Activated CD4-positive, alpha-beta T cell treated with anti-CD3 and anti-CD28 coated beads for 4 hours (primary cell): ENCODE results near the gene CTDSPL2.
"Not testable (repeated sequence)": the region's sequence is repeated elsewhere in the genome, so short reads cannot be mapped to it uniquely, and the experiment has no call there.

ENCODE experiments used
- DNase-seq, 2 donors: peaks; one replicate each; pipeline ENCODE4 v3.0.0-alpha.2; 2020

CTDSPL2 gene

GRCh38 chr15:44542596-44542995, 115.2 kb downstream of the CTDSPL2 start:
- DNase-seq: no peak

DNA sequence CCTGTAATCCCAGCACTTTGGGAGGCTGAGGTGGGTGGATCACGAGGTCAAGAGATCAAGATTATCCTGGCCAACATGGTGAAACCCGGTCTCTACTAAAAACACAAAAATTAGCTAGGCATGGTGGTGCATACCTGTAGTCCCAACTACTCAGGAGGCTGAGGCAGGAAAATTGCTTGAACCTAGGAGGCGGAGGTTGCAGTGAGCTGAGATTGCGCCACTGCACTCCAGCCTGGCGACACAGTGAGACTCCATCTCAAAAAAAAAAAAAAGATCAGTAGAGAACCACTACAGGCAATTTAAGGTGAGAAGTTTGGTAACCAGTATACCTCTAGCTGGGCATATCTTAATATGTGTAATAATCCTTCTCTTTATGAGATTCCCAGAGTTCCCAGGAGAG, 117.3 kb downstream of the CTDSPL2 start:
- not testable (repeated sequence) for DNase-seq

DNA sequence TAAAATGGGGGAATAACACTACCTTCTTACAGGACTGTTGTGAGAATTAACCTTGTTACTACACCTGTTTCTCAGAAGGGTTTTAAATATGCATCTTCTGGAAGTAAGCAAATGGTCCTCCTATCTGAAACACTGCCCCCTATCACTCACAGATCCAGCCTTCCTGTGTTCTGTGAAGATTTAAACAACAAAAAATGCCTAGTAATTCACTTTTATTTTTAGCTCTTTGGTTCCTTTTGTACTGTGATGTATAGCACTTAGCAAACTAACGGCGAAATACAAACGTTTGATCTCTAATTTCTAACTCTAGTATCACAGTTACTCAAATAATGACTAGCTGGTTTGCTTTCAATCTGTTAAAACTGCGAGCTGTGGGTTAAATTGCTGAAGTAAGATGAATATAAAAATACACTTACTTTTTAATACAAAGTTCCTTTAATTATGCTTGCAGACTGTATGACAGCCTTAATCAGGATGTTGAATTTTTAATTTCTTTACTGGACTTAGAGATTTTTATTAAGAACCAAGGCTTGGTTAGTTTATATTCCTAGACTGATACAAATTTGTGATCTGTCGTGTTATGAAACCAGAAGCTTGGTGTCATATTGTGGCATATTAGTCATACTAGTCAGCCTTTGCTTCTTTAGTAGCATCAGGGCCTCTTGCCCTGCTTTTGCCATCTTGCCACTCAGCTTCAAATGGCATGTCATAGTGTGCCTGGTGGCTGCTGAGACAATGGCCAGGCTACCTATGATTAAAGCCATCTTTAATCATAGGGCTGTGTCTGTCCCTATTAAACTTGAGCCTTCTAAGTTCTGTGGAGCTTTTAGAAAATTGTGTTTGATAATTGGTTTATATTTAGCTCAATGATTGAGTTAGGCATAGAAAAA, 118.7 kb downstream of the CTDSPL2 start:
- DNase-seq: peak; percentile 15 to 22

DNA sequence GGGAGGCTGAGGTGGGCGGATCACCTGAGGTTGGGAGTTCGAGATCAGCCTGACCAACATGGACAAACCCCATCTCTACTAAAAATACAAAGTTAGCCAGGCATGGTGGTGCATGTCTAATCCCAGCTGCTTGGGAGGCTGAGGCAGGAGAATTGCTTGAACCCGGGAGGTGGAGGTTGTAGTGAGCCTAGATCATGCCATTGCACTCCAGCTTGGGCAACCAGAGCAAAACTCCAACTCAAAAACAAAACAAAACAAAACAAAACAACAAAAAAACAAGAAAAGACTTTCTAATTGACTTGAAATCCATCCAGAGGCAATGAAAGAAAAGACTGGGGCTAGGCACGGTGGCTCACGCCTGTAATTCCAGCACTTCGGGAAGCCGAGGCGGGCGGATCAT, 121.7 kb downstream of the CTDSPL2 start:
- DNase-seq: not testable (repeated sequence)

DNA sequence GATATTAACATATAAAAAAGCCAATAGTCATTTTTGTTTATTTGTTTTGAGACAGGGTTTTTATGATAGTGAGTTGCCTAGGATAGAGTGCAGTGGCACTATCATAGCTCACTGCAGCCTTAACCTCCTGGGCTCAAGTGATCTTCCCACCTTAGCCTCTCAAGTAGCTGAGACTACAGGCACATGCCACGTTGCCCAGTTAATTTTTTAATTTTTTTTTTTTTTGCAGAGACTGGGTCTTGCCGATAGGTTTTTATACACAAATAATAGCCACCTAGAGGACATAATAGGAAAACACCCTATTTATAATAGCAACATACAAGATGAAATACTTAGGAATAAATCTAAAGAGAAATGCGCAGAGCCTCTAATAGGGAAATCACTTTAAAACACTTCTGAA, 122.8 kb downstream of the CTDSPL2 start:
- no peak for DNase-seq

DNA sequence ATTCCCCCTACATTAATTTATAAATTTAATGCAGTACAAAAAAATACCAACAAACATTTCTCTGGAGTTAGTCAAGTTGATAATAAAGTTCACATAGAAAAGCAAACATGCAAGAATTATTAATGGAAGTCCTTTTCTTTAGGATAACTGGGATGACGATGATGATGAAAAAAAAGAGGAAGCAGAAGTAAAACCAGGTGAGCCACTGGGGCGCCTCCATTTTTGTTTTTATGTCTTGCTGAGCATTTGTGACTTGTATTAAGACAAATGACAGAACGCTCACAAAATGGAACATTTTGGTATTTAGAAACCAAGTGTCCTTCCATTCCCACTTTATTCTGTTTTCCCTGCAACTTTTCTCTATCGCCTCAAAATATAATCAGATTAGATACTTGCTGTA, 123.3 kb downstream of the CTDSPL2 start:
- DNase-seq: no peak

DNA sequence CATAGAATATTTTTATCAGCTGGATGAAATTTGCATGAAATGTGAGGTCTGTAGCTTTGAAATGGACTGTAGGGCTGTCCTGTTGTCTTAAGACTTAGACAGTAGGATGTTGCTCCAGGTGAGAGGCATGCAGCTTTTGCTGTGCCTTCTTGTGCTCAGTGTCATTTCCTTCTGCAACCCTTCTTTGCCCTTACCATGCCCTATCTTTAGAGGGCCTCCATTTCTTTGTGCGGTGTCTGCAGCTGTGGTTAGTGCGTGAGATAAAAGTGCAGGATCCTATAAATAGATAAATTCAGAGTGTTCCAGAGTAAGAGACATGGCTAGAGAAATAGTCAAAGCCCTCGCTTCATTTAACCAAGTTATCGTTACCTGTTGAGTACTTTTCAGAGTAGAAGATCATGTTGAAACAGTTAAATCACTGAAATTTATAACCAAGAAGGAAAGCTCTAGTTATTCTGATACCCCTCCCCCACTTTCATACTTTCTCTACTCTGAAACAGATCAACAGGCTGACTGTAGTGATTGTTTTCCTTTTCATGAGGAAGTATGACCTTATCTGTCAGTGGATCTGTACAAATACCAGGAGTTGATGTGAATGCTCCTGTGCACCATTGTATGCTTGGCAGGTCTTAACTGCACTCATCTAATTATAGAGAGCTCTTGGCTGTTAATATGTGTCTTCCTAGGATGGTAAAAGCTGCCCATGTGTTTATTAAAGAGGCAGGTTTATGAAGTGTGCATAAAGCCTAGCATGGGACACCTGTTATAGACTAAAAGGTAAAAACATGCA, 127.7 kb downstream of the CTDSPL2 start:
- DNase-seq: no peak

GRCh38 chr15:44560926-44561325, 133.5 kb downstream of the CTDSPL2 start:
- DNase-seq: not testable (repeated sequence)

DNA sequence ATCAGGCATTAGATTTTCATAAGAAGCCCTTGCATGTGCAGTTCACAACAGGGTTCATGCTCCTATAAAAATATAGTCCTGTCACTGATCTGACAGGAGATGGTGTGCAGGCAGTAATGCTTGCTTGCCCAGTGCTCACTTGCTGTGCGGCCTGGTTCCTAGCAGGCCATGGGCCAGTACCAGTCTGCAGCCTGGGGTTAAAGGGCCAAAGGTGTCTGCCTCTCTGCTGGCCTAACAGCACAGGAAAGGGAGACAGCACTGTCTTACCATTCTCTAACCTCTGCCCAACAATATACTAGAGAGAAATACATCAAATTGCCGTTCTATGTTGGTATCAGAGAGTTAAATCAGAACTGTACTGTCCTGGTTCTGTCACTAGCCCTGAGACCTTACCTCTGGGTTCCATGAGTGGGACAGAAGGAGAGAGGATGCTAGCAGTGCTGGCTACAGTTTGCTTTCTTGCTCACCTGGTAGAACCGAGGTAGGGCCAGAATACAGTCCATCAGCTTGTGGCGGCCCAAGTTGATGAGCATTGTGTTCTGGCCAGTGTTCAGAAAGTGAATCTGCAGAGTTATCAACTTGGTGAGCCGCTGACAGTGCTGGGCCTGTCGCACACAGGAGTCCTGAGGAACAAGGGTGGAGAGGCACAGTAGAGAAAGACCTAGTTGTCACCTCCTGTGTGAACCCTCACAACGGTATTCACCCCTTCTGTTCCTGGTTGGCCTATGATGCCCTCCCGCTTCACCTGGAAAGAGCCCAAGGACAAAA, 138.1 kb downstream of the CTDSPL2 start:
- no peak for DNase-seq

DNA sequence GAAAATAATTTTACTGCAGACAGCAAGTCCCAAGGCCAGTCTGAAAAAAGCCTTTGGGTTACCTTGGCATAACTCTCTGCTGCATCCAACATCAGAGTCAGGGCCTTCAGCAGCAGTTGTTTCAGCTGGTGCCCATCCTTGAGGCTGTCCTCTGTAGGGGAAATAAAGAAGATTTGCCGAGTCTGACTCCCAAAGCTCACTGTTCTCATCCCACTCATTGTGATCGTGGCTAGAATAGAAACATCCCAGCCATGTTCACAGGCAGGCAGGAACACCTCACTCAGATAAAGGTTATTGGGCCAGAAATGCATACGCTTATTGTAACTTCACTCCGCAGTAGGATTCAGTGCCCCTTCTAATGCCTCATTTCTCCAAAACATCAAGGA, 138.7 kb downstream of the CTDSPL2 start:
- no peak for DNase-seq

GRCh38 chr15:44568338-44568737, 140.9 kb downstream of the CTDSPL2 start:
- DNase-seq: no peak

GRCh38 chr15:44569316-44569715, 141.9 kb downstream of the CTDSPL2 start:
- no peak for DNase-seq

- DNase-seq: no peak
Observed at GRCh38 chr15:44570361-44570760, 142.9 kb downstream of the CTDSPL2 start.

GRCh38 chr15:44573386-44573785, 146.0 kb downstream of the CTDSPL2 start:
- DNase-seq: no peak

DNA sequence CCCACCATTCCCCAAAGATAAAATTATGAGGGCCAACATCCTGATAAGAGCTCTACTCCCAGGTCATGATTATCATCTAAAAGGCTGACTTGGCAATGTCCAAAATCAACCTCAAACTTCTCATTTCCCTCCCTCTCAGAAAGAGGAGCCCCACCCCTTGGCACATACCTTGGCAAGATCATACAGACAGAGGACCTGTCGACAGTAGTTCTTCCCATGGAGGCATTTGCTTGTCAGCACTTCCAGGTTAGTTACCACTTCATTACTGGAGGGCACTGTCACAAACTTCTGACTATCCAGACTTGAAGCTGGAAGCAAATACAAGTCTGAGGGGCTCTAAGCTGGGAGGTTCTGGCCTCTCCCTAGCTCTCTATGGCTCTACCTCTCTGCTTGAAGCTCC, 147.3 kb downstream of the CTDSPL2 start:
- DNase-seq: no peak
